Measurements from ENCODE around the gene FGD2. TPM values are rescaled to one million over a fixed set of nuclear protein-coding genes. Genes with fewer than 3 reads are reported as not detected.

Gene FGD2
- total and polyA plus RNA-seq, 2 of the 8 experiments (the other 6 are each of a cell fraction or from before 2014, with no cell fraction given), result 0.12 to 0.32 TPM

GRCh38 chr6:36999061-36999750, 6.2 kb upstream of the FGD2 start:
- Histone ChIP-seq H4K5ac (ENCODE audit: insufficient read length, low read depth, low read length) (no peak overlapping the region), H3K4me3 (ENCODE audit: extremely low read depth in 1 of 4, insufficient read depth in 2 of 4, low read depth in 3 of 4, low read length in 4 of 4) (no peak overlapping the region), H3K56ac (replicated peaks; ENCODE audit: insufficient read length, low read depth, low read length) (no peak overlapping the region), H2BK12ac (ENCODE audit: low read depth, low read length) (no peak overlapping the region), H3K9ac (replicated peaks in 1 of 4; ENCODE audit: extremely low read depth in 1 of 4, low read depth in 3 of 4, low read length in 3 of 4) (no peak overlapping the region), H2BK15ac (ENCODE audit: low read length) (0 out of 2 replicates have a peak overlapping the region, but pooled peaks have one; percentile 81), H3K4me1 (replicated peaks in 1 of 4; ENCODE audit: control insufficient read depth in 3 of 4, insufficient read depth in 4 of 4, low read length in 3 of 4) (peaks cover 0 to 4% (median 2%) of the 10 kb centered on the region in 4 experiments; a peak in 4 of 7 replicates), H3K23ac (ENCODE audit: insufficient read length) (no peak overlapping the region), H3K23me2 (ENCODE audit: low read depth, low read length) (no peaks in the 10 kb centered on the region), H3K14ac (ENCODE audit: insufficient read length) (no peak overlapping the region), H2BK5ac (ENCODE audit: low read depth, low read length) (no peak overlapping the region), H4K8ac (ENCODE audit: extremely low read depth, insufficient read depth, low read length) (peak overlapping the region; percentile 45; the same call in 1 of the 2 replicates), H3K27me3 (replicated peaks in 1 of 4; ENCODE audit: control insufficient read depth in 3 of 4, extremely low read depth in 1 of 4, insufficient read depth in 3 of 4, low read length in 3 of 4) (no peaks in the 10 kb centered on the region), H2BK120ac (replicated peaks; ENCODE audit: low read depth, low read length) (no peak overlapping the region), H3K36me3 (ENCODE audit: control insufficient read depth in 2 of 4, insufficient read depth in 4 of 4, low read length in 3 of 4) (no peaks in the 10 kb centered on the region), H4K91ac (replicated peaks; ENCODE audit: insufficient read length, low read length) (no peak overlapping the region), H3K79me1 (ENCODE audit: low read depth, low read length) (no peaks in the 10 kb centered on the region), H2AK5ac (ENCODE audit: low read depth, low read length) (no peak overlapping the region), H2AFZ (ENCODE audit: low read length) (no peak overlapping the region), H2BK20ac (ENCODE audit: low read length) (no peak overlapping the region), H3K27ac (ENCODE audit: low read depth, low read length) (no peak overlapping the region), H3K9me3 (ENCODE audit: insufficient read depth in 2 of 2, low read depth in 1 of 2, low read length in 1 of 2) (no peaks in the 10 kb centered on the region), H3K4me2 (ENCODE audit: insufficient read depth in 1 of 2, low read depth in 2 of 2, low read length in 2 of 2) (no peak overlapping the region), H4K20me1 (replicated peaks in 1 of 2; ENCODE audit: control insufficient read depth in 1 of 2, insufficient read depth in 2 of 2, low read length in 2 of 2) (no peaks in the 10 kb centered on the region), H3K79me2 (ENCODE audit: control insufficient read depth in 1 of 2, insufficient read depth in 2 of 2, low read length in 2 of 2) (no peaks in the 10 kb centered on the region), H3K4ac (replicated peaks; ENCODE audit: insufficient read length, low read depth, low read length) (no peak overlapping the region), H3K18ac (ENCODE audit: extremely low read depth, low read length) (no peak overlapping the region)
- ChIA-PET POLR2A (ENCODE audit: partially characterized antibody) (interaction anchor here (1.1 to 1.7 kb wide), 2 partner anchors 13 to 14 kb away, joined by 3 to 4 read pairs; no protein-coding TSS in a partner anchor), CTCF (ENCODE audit: partially characterized antibody) (interaction anchor here (1.8 to 2.2 kb wide), 2 partner anchors 18 to 19 kb away, joined by 6 to 12 read pairs; no protein-coding TSS in a partner anchor)
- FAIRE-seq (no peak), DNase-seq (ENCODE audit: low read depth in 1 of 2, low spot score in 2 of 2) (no peak)
- WGBS, 2 experiments (ENCODE audit: extremely low coverage in 1 of 2, insufficient coverage in 1 of 2, insufficient read length in 1 of 2, insufficient replicate concordance in 2 of 2, low coverage in 1 of 2, low lambda C conversion rate in 2 of 2, missing lambda C conversion rate in 1 of 2), result 84% methylated on average over 12 of the region's 15 CpGs; no CpG with 5 or more reads in 1 of the 2 experiments
- TF ChIP-seq RNF2 (IDR thresholded peaks at IDR 0.05; ENCODE audit: borderline replicate concordance, low read depth, low read length, missing control alignments, poor library complexity, severe bottlenecking), result no peak
- TF ChIP-seq JUND (IDR thresholded peaks at IDR 0.05; ENCODE audit: low read length), result no peak
- no peak for TF ChIP-seq BACH1 (IDR thresholded peaks at IDR 0.05; ENCODE audit: low read length)
- TF ChIP-seq SIX5 (IDR thresholded peaks at IDR 0.05; ENCODE audit: low read depth, low read length), result no peak
- no peak for TF ChIP-seq EZH2 (IDR thresholded peaks at IDR 0.05; ENCODE audit: low read depth, low read length, severe bottlenecking)
- no peak for TF ChIP-seq SRF (IDR thresholded peaks at IDR 0.05; ENCODE audit: low read depth, low read length)
- no peak for TF ChIP-seq HDAC2 (IDR thresholded peaks at IDR 0.05; ENCODE audit: borderline replicate concordance in 1 of 2, low read depth in 2 of 2, low read length in 2 of 2)
- TF ChIP-seq SIN3A (conservative IDR thresholded peaks at IDR 0.05 in 1 of 2, IDR thresholded peaks at IDR 0.05 in 1 of 2; ENCODE audit: low read depth in 1 of 2, low read length in 2 of 2), result no peak
- no peak for TF ChIP-seq ATF2 (IDR thresholded peaks at IDR 0.05; ENCODE audit: low read length)

Data from H1 (cell line).